Measurements from ENCODE around the gene STARD13. TPM values are rescaled to one million over a fixed set of nuclear protein-coding genes. Genes with fewer than 3 reads are reported as not detected.

The STARD13 gene
- total RNA-seq, 2 experiments from 2014 or later: not detected

GRCh38 chr13:33115274-33115673 lies 170.3 kb downstream of the STARD13 start:
- H3K4me3 Mint-ChIP-seq: no peak overlapping the region
- H3K4me1 Mint-ChIP-seq (ENCODE audit: low read depth): no peaks in the 10 kb centered on the region
- ATAC-seq: no peak
- no peak for DNase-seq
- ChIA-PET CTCF (no interaction called here), POLR2A (no interaction called here)
- intact Hi-C loops (cut with micrococcal nuclease): no loop called here
- TF ChIP-seq CTCF (IDR thresholded peaks at IDR 0.05): no peak
- H3K27me3 Mint-ChIP-seq: peaks cover 2% of the 10 kb centered on the region
- H3K36me3 Mint-ChIP-seq (ENCODE audit: low read depth): no peaks in the 10 kb centered on the region
- no peaks in the 10 kb centered on the region for H3K9me3 Mint-ChIP-seq
- no peak overlapping the region for H3K27ac Mint-ChIP-seq

- ATAC-seq (no peak), DNase-seq (no peak)
- Mint-ChIP-seq H3K4me1 (ENCODE audit: low read depth) (no peaks in the 10 kb centered on the region), H3K9me3 (no peaks in the 10 kb centered on the region), H3K27me3 (peaks cover 2% of the 10 kb centered on the region), H3K27ac (no peak overlapping the region), H3K4me3 (no peak overlapping the region), H3K36me3 (ENCODE audit: low read depth) (no peaks in the 10 kb centered on the region)
- POLR2A ChIA-PET: no interaction called here
- no peak for TF ChIP-seq CTCF (IDR thresholded peaks at IDR 0.05)
- CTCF ChIA-PET: no interaction called here
- intact Hi-C loops (cut with micrococcal nuclease): no loop called here
These were observed 171.4 kb downstream of the STARD13 start for GRCh38 chr13:33114146-33114545.

- Mint-ChIP-seq H3K4me1 (ENCODE audit: low read depth) (no peaks in the 10 kb centered on the region), H3K4me3 (no peak overlapping the region), H3K9me3 (no peaks in the 10 kb centered on the region), H3K27me3 (peaks cover 5% of the 10 kb centered on the region), H3K36me3 (ENCODE audit: low read depth) (no peaks in the 10 kb centered on the region), H3K27ac (no peak overlapping the region)
- ChIA-PET POLR2A (no interaction called here), CTCF (no interaction called here)
- DNase-seq (no peak), ATAC-seq (no peak)
- intact Hi-C loops (cut with micrococcal nuclease): no loop called here
- no peak for TF ChIP-seq CTCF (IDR thresholded peaks at IDR 0.05)
These were observed 172.8 kb downstream of the STARD13 start for GRCh38 chr13:33112766-33113165.

- no peak for TF ChIP-seq CTCF (IDR thresholded peaks at IDR 0.05)
- DNase-seq (no peak), ATAC-seq (no peak)
- ChIA-PET CTCF (interaction anchor here (1.0 kb wide), 1 partner anchor 431 kb away, joined by 3 read pairs; no protein-coding TSS in a partner anchor), POLR2A (no interaction called here)
- intact Hi-C loops (cut with micrococcal nuclease): no loop called here
- Mint-ChIP-seq H3K36me3 (ENCODE audit: low read depth) (no peaks in the 10 kb centered on the region), H3K27me3 (peaks cover 7% of the 10 kb centered on the region), H3K4me3 (no peak overlapping the region), H3K4me1 (ENCODE audit: low read depth) (no peaks in the 10 kb centered on the region), H3K9me3 (no peaks in the 10 kb centered on the region), H3K27ac (no peak overlapping the region)
These were observed 174.0 kb downstream of the STARD13 start for GRCh38 chr13:33111414-33112110.

- Mint-ChIP-seq H3K27ac (no peak overlapping the region), H3K9me3 (no peaks in the 10 kb centered on the region), H3K36me3 (ENCODE audit: low read depth) (no peaks in the 10 kb centered on the region), H3K4me1 (ENCODE audit: low read depth) (no peaks in the 10 kb centered on the region), H3K27me3 (peaks cover 11% of the 10 kb centered on the region), H3K4me3 (no peak overlapping the region)
- ATAC-seq (no peak), DNase-seq (no peak)
- ChIA-PET POLR2A (interaction anchor here (0.6 kb wide), 1 partner anchor 12 kb away, joined by 3 read pairs; no protein-coding TSS in a partner anchor), CTCF (interaction anchor here (1.0 kb wide), 1 partner anchor 432 kb away, joined by 3 read pairs; no protein-coding TSS in a partner anchor)
- intact Hi-C loops (cut with micrococcal nuclease): no loop called here
- no peak for TF ChIP-seq CTCF (IDR thresholded peaks at IDR 0.05)
These were observed 174.7 kb downstream of the STARD13 start for GRCh38 chr13:33110713-33111413.
